ENCODE measurements around the gene CHTOP. TPM values are rescaled to one million over a fixed set of nuclear protein-coding genes. Genes with fewer than 3 reads are reported as not detected.

CHTOP gene
- total and polyA plus RNA-seq, 2 of the 13 experiments (the other 11 are each of a cell fraction or from before 2014, with no cell fraction given) = 38.0 to 51.9 TPM

GRCh38 chr1:153598309-153599172 lies 35.3 kb upstream of the CHTOP start (continued):
- TF ChIP-seq, protein P1, sequence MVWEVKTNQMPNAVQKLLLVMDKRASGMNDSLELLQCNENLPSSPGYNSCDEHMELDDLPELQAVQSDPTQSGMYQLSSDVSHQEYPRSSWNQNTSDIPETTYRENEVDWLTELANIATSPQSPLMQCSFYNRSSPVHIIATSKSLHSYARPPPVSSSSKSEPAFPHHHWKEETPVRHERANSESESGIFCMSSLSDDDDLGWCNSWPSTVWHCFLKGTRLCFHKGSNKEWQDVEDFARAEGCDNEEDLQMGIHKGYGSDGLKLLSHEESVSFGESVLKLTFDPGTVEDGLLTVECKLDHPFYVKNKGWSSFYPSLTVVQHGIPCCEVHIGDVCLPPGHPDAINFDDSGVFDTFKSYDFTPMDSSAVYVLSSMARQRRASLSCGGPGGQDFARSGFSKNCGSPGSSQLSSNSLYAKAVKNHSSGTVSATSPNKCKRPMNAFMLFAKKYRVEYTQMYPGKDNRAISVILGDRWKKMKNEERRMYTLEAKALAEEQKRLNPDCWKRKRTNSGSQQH (CRISPR knock-in tag; IDR thresholded peaks at IDR 0.05; ENCODE audit: low read depth) = no peak
- TF ChIP-seq HCFC1 (IDR thresholded peaks at IDR 0.05; ENCODE audit: low read depth, low read length) = no peak
- no peak for TF ChIP-seq ZKSCAN8 (CRISPR knock-in tag; IDR thresholded peaks at IDR 0.05; ENCODE audit: borderline replicate concordance)
- TF ChIP-seq RORA (CRISPR knock-in tag; IDR thresholded peaks at IDR 0.05) = no peak
- no peak for TF ChIP-seq XRCC5 (optimal IDR thresholded peaks at IDR 0.05; ENCODE audit: low read length)
- no peak for TF ChIP-seq KAT7 (CRISPR knock-in tag; IDR thresholded peaks at IDR 0.05; ENCODE audit: borderline replicate concordance)
- no peak for TF ChIP-seq ZNF883 (CRISPR knock-in tag; IDR thresholded peaks at IDR 0.05; ENCODE audit: not compliant biosample characterization)
- TF ChIP-seq, protein P2, sequence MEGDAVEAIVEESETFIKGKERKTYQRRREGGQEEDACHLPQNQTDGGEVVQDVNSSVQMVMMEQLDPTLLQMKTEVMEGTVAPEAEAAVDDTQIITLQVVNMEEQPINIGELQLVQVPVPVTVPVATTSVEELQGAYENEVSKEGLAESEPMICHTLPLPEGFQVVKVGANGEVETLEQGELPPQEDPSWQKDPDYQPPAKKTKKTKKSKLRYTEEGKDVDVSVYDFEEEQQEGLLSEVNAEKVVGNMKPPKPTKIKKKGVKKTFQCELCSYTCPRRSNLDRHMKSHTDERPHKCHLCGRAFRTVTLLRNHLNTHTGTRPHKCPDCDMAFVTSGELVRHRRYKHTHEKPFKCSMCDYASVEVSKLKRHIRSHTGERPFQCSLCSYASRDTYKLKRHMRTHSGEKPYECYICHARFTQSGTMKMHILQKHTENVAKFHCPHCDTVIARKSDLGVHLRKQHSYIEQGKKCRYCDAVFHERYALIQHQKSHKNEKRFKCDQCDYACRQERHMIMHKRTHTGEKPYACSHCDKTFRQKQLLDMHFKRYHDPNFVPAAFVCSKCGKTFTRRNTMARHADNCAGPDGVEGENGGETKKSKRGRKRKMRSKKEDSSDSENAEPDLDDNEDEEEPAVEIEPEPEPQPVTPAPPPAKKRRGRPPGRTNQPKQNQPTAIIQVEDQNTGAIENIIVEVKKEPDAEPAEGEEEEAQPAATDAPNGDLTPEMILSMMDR (CRISPR knock-in tag; IDR thresholded peaks at IDR 0.05) = no peak
- TF ChIP-seq, protein P3, sequence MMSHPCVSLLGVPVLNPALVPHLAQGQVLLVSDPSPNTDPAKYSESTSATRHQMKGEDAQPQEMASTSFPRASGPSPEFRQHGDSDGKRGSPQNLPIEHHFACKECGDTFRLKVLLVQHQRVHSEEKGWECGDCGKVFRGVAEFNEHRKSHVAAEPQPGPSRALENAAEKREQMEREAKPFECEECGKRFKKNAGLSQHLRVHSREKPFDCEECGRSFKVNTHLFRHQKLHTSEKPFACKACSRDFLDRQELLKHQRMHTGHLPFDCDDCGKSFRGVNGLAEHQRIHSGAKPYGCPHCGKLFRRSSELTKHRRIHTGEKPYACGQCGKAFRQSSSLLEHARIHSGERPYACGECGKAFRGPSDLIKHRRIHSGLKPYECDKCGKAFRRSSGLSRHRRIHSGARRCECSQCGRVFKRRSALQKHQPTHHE (CRISPR knock-in tag; IDR thresholded peaks at IDR 0.05; ENCODE audit: borderline replicate concordance) = no peak

Measured in HepG2 (cell line).